ENCODE results near the gene OSBPL1A. TPM values are rescaled to one million over a fixed set of nuclear protein-coding genes. Genes with fewer than 3 reads are reported as not detected.

Gene OSBPL1A
- total and polyA plus RNA-seq, 2 of the 8 experiments (the other 6 are each of a cell fraction or from before 2014, with no cell fraction given) = 53.2 to 74.9 TPM

DNA sequence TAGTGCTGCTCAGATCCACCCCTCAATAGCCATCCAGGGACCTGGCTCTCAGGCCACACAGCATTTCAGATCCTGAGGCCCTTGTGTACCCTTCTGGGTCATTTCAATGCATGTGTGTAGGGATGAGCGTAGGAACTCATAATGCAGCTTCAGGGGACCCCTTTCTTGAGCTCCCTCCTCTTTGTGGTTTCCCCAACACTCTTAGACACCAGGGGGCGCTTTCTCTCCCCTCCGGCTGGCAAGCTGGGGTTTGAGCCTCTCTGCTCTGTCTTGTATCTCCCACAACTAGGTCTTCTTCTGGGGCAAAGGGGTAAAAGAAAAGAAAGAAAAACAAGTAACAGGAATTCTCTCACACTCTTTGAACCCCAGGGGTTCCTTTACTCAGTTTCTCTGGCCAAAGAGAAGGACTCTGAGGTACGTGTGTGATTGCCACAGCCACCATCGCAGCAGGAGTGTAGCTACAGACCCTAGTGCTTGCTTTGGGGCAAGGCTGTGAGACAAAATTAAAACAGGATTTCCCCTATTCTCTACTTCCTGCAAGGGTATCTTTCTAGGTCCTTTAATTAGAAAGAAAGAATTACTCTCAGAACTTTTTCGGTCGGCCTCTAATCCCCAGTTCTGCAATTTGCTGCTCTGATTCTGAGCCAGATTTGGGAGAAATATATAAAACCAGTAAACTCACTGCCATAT lies 220.8 kb downstream of the OSBPL1A start:
- CTCF ChIA-PET (ENCODE audit: partially characterized antibody) = interaction anchor here (0.5 to 3.5 kb wide), 40 partner anchors 8 to 312 kb away, joined by 3 to 29 read pairs (median 4); partner anchors contain the start of gene CABYR
- Histone ChIP-seq H2BK120ac (replicated peaks; ENCODE audit: low read depth, low read length) (no peak overlapping the region), H4K8ac (ENCODE audit: extremely low read depth, insufficient read depth, low read length) (no peak overlapping the region), H4K5ac (ENCODE audit: insufficient read length, low read depth, low read length) (no peak overlapping the region), H3K4me1 (replicated peaks in 1 of 4; ENCODE audit: control insufficient read depth in 3 of 4, insufficient read depth in 4 of 4, low read length in 3 of 4) (peaks cover 0 to 6% (median 0%) of the 10 kb centered on the region in 4 experiments; a peak in 1 of 7 replicates), H3K9ac (replicated peaks in 1 of 4; ENCODE audit: extremely low read depth in 1 of 4, low read depth in 3 of 4, low read length in 3 of 4) (no peak overlapping the region), H3K4me2 (ENCODE audit: insufficient read depth in 1 of 2, low read depth in 2 of 2, low read length in 2 of 2) (no peak overlapping the region), H3K23ac (ENCODE audit: insufficient read length) (no peak overlapping the region), H2AFZ (ENCODE audit: low read length) (no peak overlapping the region), H3K23me2 (ENCODE audit: low read depth, low read length) (no peaks in the 10 kb centered on the region), H3K27ac (ENCODE audit: low read depth, low read length) (no peak overlapping the region), H2AK5ac (ENCODE audit: low read depth, low read length) (no peak overlapping the region), H2BK15ac (ENCODE audit: low read length) (no peak overlapping the region), H3K9me3 (ENCODE audit: insufficient read depth in 2 of 2, low read depth in 1 of 2, low read length in 1 of 2) (no peaks in the 10 kb centered on the region), H3K4ac (replicated peaks; ENCODE audit: insufficient read length, low read depth, low read length) (no peak overlapping the region), H2BK12ac (ENCODE audit: low read depth, low read length) (no peak overlapping the region), H3K36me3 (ENCODE audit: control insufficient read depth in 2 of 4, insufficient read depth in 4 of 4, low read length in 3 of 4) (peaks cover 0 to 14% (median 9%) of the 10 kb centered on the region in 4 experiments; a peak in 5 of 8 replicates), H3K27me3 (replicated peaks in 1 of 4; ENCODE audit: control insufficient read depth in 3 of 4, extremely low read depth in 1 of 4, insufficient read depth in 3 of 4, low read length in 3 of 4) (no peaks in the 10 kb centered on the region), H2BK5ac (ENCODE audit: low read depth, low read length) (no peak overlapping the region), H3K56ac (replicated peaks; ENCODE audit: insufficient read length, low read depth, low read length) (no peak overlapping the region), H2BK20ac (ENCODE audit: low read length) (no peak overlapping the region), H4K20me1 (replicated peaks in 1 of 2; ENCODE audit: control insufficient read depth in 1 of 2, insufficient read depth in 2 of 2, low read length in 2 of 2) (peaks cover 1 to 2% of the 10 kb centered on the region in 2 experiments), H3K79me2 (ENCODE audit: control insufficient read depth in 1 of 2, insufficient read depth in 2 of 2, low read length in 2 of 2) (peaks cover 0 to 3% of the 10 kb centered on the region in 2 experiments; a peak in 1 of 4 replicates), H3K18ac (ENCODE audit: extremely low read depth, low read length) (no peak overlapping the region), H4K91ac (replicated peaks; ENCODE audit: insufficient read length, low read length) (no peak overlapping the region), H3K14ac (ENCODE audit: insufficient read length) (no peak overlapping the region), H3K79me1 (ENCODE audit: low read depth, low read length) (no peaks in the 10 kb centered on the region; the same call in 1 of the 2 replicates), H3K4me3 (ENCODE audit: extremely low read depth in 1 of 4, insufficient read depth in 2 of 4, low read depth in 3 of 4, low read length in 4 of 4) (no peak overlapping the region)
- peak; percentile 50 to 95 for DNase-seq (ENCODE audit: low read depth in 1 of 2, low spot score in 2 of 2)
- 63% methylated on average over 7 of the region's 7 CpGs; no CpG with 5 or more reads in 1 of the 2 experiments for WGBS, 2 experiments (ENCODE audit: extremely low coverage in 1 of 2, insufficient coverage in 1 of 2, insufficient read length in 1 of 2, insufficient replicate concordance in 2 of 2, low coverage in 1 of 2, low lambda C conversion rate in 2 of 2, missing lambda C conversion rate in 1 of 2)
- POLR2A ChIA-PET (ENCODE audit: partially characterized antibody) = interaction anchor here (1.2 to 1.4 kb wide), 2 partner anchors 38 to 94 kb away, joined by 3 to 6 read pairs; partner anchors contain the start of gene CABYR
- FAIRE-seq = peak; percentile 92
- TF ChIP-seq BACH1 (IDR thresholded peaks at IDR 0.05; ENCODE audit: low read length) (no peak), HDAC2 (IDR thresholded peaks at IDR 0.05; ENCODE audit: borderline replicate concordance in 1 of 2, low read depth in 2 of 2, low read length in 2 of 2) (no peak), PHF8 (conservative IDR thresholded peaks at IDR 0.05; ENCODE audit: low read depth, low read length) (no peak), EP300 (IDR thresholded peaks at IDR 0.05; ENCODE audit: borderline replicate concordance in 1 of 2, low read depth in 2 of 2, low read length in 2 of 2) (no peak), CBX5 (IDR thresholded peaks at IDR 0.05; ENCODE audit: low read depth, low read length) (no peak), CREB1 (IDR thresholded peaks at IDR 0.05) (peak; percentile 45; the same call in 1 of the 2 replicates), RXRA (IDR thresholded peaks at IDR 0.05; ENCODE audit: insufficient read depth, low read depth, low read length) (no peak)
- TF ChIP-seq, protein P1, sequence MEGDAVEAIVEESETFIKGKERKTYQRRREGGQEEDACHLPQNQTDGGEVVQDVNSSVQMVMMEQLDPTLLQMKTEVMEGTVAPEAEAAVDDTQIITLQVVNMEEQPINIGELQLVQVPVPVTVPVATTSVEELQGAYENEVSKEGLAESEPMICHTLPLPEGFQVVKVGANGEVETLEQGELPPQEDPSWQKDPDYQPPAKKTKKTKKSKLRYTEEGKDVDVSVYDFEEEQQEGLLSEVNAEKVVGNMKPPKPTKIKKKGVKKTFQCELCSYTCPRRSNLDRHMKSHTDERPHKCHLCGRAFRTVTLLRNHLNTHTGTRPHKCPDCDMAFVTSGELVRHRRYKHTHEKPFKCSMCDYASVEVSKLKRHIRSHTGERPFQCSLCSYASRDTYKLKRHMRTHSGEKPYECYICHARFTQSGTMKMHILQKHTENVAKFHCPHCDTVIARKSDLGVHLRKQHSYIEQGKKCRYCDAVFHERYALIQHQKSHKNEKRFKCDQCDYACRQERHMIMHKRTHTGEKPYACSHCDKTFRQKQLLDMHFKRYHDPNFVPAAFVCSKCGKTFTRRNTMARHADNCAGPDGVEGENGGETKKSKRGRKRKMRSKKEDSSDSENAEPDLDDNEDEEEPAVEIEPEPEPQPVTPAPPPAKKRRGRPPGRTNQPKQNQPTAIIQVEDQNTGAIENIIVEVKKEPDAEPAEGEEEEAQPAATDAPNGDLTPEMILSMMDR (IDR thresholded peaks at IDR 0.05; ENCODE audit: control extremely low read depth in 1 of 3, insufficient read depth in 1 of 3, low read depth in 1 of 3, low read length in 3 of 3) = peak; percentile 73 to 83 (median 78)
